H1 (cell line): ENCODE results near the gene CDV3. TPM values are rescaled to one million over a fixed set of nuclear protein-coding genes. Genes with fewer than 3 reads are reported as not detected.

Source experiments
- POU5F1 ChIP-seq: IDR thresholded peaks from 2 replicates; pipeline ENCODE4 v1.6.1; 2011; ENCODE audit warnings: low read depth, mild to moderate bottlenecking, low read length, moderate library complexity
- polyA plus RNA-seq, 7 experiments: library from polyadenylated mRNA; depleted of rRNA in 3 of 7; stranded (reverse) in 5 of 7; unstranded in 2 of 7; fragments of >200 nt in 5 of 7; fragments of 200-250 nt in 2 of 7; gene quantifications; 1 replicate in 5 of 7; 2 replicates in 1 of 7; 4 replicates in 1 of 7; pipeline versions ENCODE4 v1.2.1 to v1.2.3, GENCODE V29; 2011 to 2013; ENCODE audit warnings: missing spikeins in 2 of 7, mixed read lengths in 2 of 7
- total RNA-seq: library from RNA; stranded (reverse); fragmentation: NEBNext Ultra II Directional; extraction: Animal tissue kit (Norgen Biotek cat#: 25700); gene quantifications from 2 replicates; pipeline ENCODE4 v1.2.1, GENCODE V29; 2021

The CDV3 gene
- total and polyA plus RNA-seq, 2 of the 8 experiments (the other 6 are each of a cell fraction or from before 2014, with no cell fraction given), result 29.4 to 163 TPM

DNA sequence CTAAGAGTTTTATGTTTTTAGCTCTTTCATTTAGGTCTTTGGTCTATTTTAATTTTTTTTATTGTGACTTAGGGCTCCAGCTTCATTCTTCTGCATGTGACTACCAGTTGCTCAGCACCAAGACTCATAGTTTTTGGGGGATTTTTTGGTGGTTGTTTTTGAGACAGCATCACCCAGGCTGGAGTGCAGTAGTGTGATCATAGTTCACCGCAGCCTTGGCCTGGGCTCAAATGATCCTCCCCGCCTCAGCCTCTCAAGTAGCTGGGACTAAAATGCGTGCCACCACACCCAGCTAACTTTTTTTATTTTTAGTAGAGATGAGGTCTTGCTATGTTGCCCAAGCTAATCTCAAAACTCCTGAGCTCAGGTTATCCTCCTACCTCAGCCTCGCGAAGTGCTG is 19.4 kb downstream of the CDV3 start (continued):
- no peak for TF ChIP-seq POU5F1
